Adipose tissue (tissue), 3 donors: ENCODE data around the gene RFTN1. TPM values are rescaled to one million over a fixed set of nuclear protein-coding genes. Genes with fewer than 3 reads are reported as not detected.

Source experiments
- H3K27ac ChIP-seq: one replicate; pipeline ENCODE4 v1.5.1; 2013; ENCODE audit warnings: low read depth, low read length
- WGBS, 3 donors: extraction: QIAGEN DNeasy Blood & Tissue Kit; methylation state at CpG; one replicate each; pipeline ENCODE4 v1.1.7; 2013; 5-methylcytosine and 5-hydroxymethylcytosine counted together
- polyA plus RNA-seq, 3 donors: library from polyadenylated mRNA; stranded (reverse); fragments of 200-250 nt; gene quantifications; one replicate each; pipeline ENCODE4 v1.2.3, GENCODE V29; 2013
- donor health status: healthy with polysubstance abuse.
- donor health status: Bipolar disorder and iron deficiency.
- donor health status: healthy.

Gene RFTN1
- polyA plus RNA-seq, 3 donors, result 5.7 to 46.0 (median 44.4) TPM

- no peak overlapping the region for H3K27ac ChIP-seq
- 60 to 86% (median 76%) methylated on average over 3 of the region's 3 CpGs for WGBS, 3 donors
Measured at GRCh38 chr3:16266714-16267113, 246.8 kb downstream of the RFTN1 start.

Other genes starting within 250 kb of the RFTN1 start
- 10 to 100 TPM in 2 of 3 donors, 1 to 10 TPM in 1; 5.3 to 27.3 (median 16.0) TPM for gene DPH3, start 248.8 kb downstream of the RFTN1 start, polyA plus RNA-seq
- gene OXNAD1, start 248.5 kb downstream of the RFTN1 start, polyA plus RNA-seq, result 1 to 10 TPM; 3.8 to 8.6 (median 5.1) TPM
- gene DAZL, start 91.7 kb upstream of the RFTN1 start, polyA plus RNA-seq, result not detected